Neuronal stem cell (in vitro differentiated cells): ENCODE measurements around the gene OXTR.

Source experiments
- DNase-seq: peaks from one replicate; pipeline ENCODE4 v3.0.0-alpha.2; 2013; ENCODE audit warnings: low spot score
- H2AFZ ChIP-seq: one replicate; pipeline ENCODE4 v1.6.1; 2013; ENCODE audit warnings: mild to moderate bottlenecking, low read length, inconsistent platforms
- H2AK5ac ChIP-seq: 2 replicates; pipeline ENCODE4 v1.6.1; 2013; ENCODE audit warnings: low read depth, mild to moderate bottlenecking, inconsistent platforms, low read length, moderate library complexity, mixed read lengths
- H2BK120ac ChIP-seq: 2 replicates; pipeline ENCODE4 v1.6.1; 2013; ENCODE audit warnings: low read depth, mild to moderate bottlenecking, inconsistent platforms, low read length, moderate library complexity, mixed read lengths
- H2BK12ac ChIP-seq: one replicate; pipeline ENCODE4 v1.6.1; 2013; ENCODE audit warnings: low read length, inconsistent platforms
- H2BK15ac ChIP-seq: 2 replicates; pipeline ENCODE4 v1.6.1; 2013; ENCODE audit warnings: mild to moderate bottlenecking, low read length, inconsistent platforms, mixed read lengths
- H2BK5ac ChIP-seq: one replicate; pipeline ENCODE4 v1.6.1; 2013; ENCODE audit warnings: inconsistent platforms, mild to moderate bottlenecking, low read length, moderate library complexity
- H3K14ac ChIP-seq: one replicate; pipeline ENCODE4 v1.6.1; 2013; ENCODE audit warnings: low read length, inconsistent platforms
- H3K18ac ChIP-seq: 2 replicates; pipeline ENCODE4 v1.6.1; 2013; ENCODE audit warnings: low read length, inconsistent platforms
- H3K23ac ChIP-seq: 2 replicates; pipeline ENCODE4 v1.6.1; 2013; ENCODE audit warnings: low read depth, mild to moderate bottlenecking, mixed read lengths, low read length, inconsistent platforms; ENCODE audit not compliant: poor library complexity
- H3K27ac ChIP-seq: replicated peaks from 3 replicates; pipeline ENCODE4 v1.5.1; 2013; ENCODE audit warnings: low read length, inconsistent platforms
- H3K27me3 ChIP-seq, 3 experiments: 2 replicates each; pipeline ENCODE4 v1.6.1; 2013; ENCODE audit warnings: low read length in 3 of 3, mild to moderate bottlenecking in 2 of 3, inconsistent platforms in 1 of 3, low read depth in 1 of 3, mixed read lengths in 1 of 3, moderate library complexity in 1 of 3; ENCODE audit not compliant: control insufficient read depth in 3 of 3, insufficient read depth in 3 of 3
- H3K36me3 ChIP-seq, 2 donors: replicated peaks in 1 of 2; 2 replicates each; pipeline ENCODE4 v1.6.1; 2013; ENCODE audit warnings: low read length in 2 of 2; ENCODE audit not compliant: control insufficient read depth in 2 of 2, insufficient read depth in 2 of 2
- H3K4ac ChIP-seq: 2 replicates; pipeline ENCODE4 v1.6.1; 2013; ENCODE audit warnings: inconsistent platforms, mild to moderate bottlenecking, low read length, moderate library complexity
- H3K4me1 ChIP-seq, 2 donors: 1 replicate in 1 of 2; 2 replicates in 1 of 2; pipeline ENCODE4 v1.6.1; 2013; ENCODE audit warnings: low read length in 2 of 2, low read depth in 1 of 2; ENCODE audit not compliant: control insufficient read depth in 2 of 2, insufficient read depth in 1 of 2
- H3K4me2 ChIP-seq: one replicate; pipeline ENCODE4 v1.6.1; 2013; ENCODE audit warnings: mild to moderate bottlenecking, low read length, inconsistent platforms; ENCODE audit not compliant: insufficient read depth, poor library complexity, severe bottlenecking
- H3K4me3 ChIP-seq, 2 donors: 2 replicates each; pipeline ENCODE4 v1.5.1; 2013; ENCODE audit warnings: low read length in 2 of 2, mild to moderate bottlenecking in 2 of 2, inconsistent platforms in 1 of 2, moderate library complexity in 1 of 2
- H3K79me1 ChIP-seq: one replicate; pipeline ENCODE4 v1.6.1; 2013; ENCODE audit warnings: low read depth, mild to moderate bottlenecking, inconsistent platforms, low read length, moderate library complexity
- H3K9ac ChIP-seq: one replicate; pipeline ENCODE4 v1.6.1; 2013; ENCODE audit warnings: mild to moderate bottlenecking, low read depth, low read length, inconsistent platforms; ENCODE audit not compliant: poor library complexity
- H3K9me3 ChIP-seq, 2 donors: replicated peaks in 1 of 2; 2 replicates each; pipeline versions ENCODE3 to v1.6.1; 2013; ENCODE audit warnings: low read length in 2 of 2, mild to moderate bottlenecking in 2 of 2, inconsistent platforms in 1 of 2, low read depth in 1 of 2, mixed read lengths in 1 of 2, moderate library complexity in 1 of 2; ENCODE audit not compliant: control insufficient read depth in 2 of 2, insufficient read depth in 1 of 2
- H4K8ac ChIP-seq: one replicate; pipeline ENCODE4 v1.6.1; 2013; ENCODE audit warnings: low read depth, mild to moderate bottlenecking, inconsistent platforms, low read length, moderate library complexity
- H4K91ac ChIP-seq: one replicate; pipeline ENCODE4 v1.6.1; 2013; ENCODE audit warnings: low read length, low read depth, mild to moderate bottlenecking, inconsistent platforms; ENCODE audit not compliant: poor library complexity
- WGBS, 2 donors: extraction: QIAGEN DNeasy Blood & Tissue Kit; methylation state at CpG; one replicate each; pipeline ENCODE4 v1.1.7; 2013; ENCODE audit warnings: missing lambda C conversion rate in 2 of 2, mixed read lengths in 1 of 2; ENCODE audit not compliant: insufficient read length in 2 of 2, insufficient replicate concordance in 1 of 2; ENCODE audit errors: extremely low coverage in 2 of 2; 5-methylcytosine and 5-hydroxymethylcytosine counted together

The OXTR gene

GRCh38 chr3:8776406-8776805 is 7.0 kb upstream of the OXTR start:
- no peak overlapping the region for H2AFZ ChIP-seq
- H3K36me3 ChIP-seq: no peaks in the 10 kb centered on the region
- H4K8ac ChIP-seq: no peak overlapping the region
- no peak overlapping the region for H2BK15ac ChIP-seq
- no peak overlapping the region for H2BK120ac ChIP-seq
- H3K4me3 ChIP-seq: no peak overlapping the region
- H3K4me1 ChIP-seq: peaks cover 0 to 3% of the 10 kb centered on the region in 2 donors
- H3K23ac ChIP-seq: no peak overlapping the region
- no peak overlapping the region for H2BK5ac ChIP-seq
- no peak overlapping the region for H4K91ac ChIP-seq
- no peak overlapping the region for H2AK5ac ChIP-seq
- no peak overlapping the region for H3K4me2 ChIP-seq
- H2BK12ac ChIP-seq: no peak overlapping the region
- no peak overlapping the region for H3K27ac ChIP-seq
- no CpG with 5 or more reads among the region's 4 CpGs for WGBS, 2 donors
- no peaks in the 10 kb centered on the region for H3K27me3 ChIP-seq
- peaks cover 0 to 13% of the 10 kb centered on the region in 2 donors for H3K9me3 ChIP-seq
- no peak overlapping the region for H3K14ac ChIP-seq
- no peak overlapping the region for H3K9ac ChIP-seq
- H3K79me1 ChIP-seq: no peaks in the 10 kb centered on the region
- DNase-seq: no peak
- no peak overlapping the region for H3K18ac ChIP-seq
- no peak overlapping the region for H3K4ac ChIP-seq

GRCh38 chr3:8775602-8776001 is 6.2 kb upstream of the OXTR start:
- H3K36me3 ChIP-seq: no peaks in the 10 kb centered on the region
- no peak overlapping the region for H2BK120ac ChIP-seq
- DNase-seq: no peak
- H3K4ac ChIP-seq: no peak overlapping the region
- H3K27me3 ChIP-seq: no peaks in the 10 kb centered on the region
- H3K4me2 ChIP-seq: no peak overlapping the region
- no peak overlapping the region for H4K8ac ChIP-seq
- H3K4me1 ChIP-seq: peaks cover 2 to 3% of the 10 kb centered on the region in 2 donors
- H2BK15ac ChIP-seq: no peak overlapping the region
- WGBS, 2 donors: no CpG with 5 or more reads among the region's 6 CpGs
- no peak overlapping the region for H2AFZ ChIP-seq
- no peak overlapping the region for H2BK12ac ChIP-seq
- no peaks in the 10 kb centered on the region for H3K79me1 ChIP-seq
- no peak overlapping the region for H3K4me3 ChIP-seq
- H3K18ac ChIP-seq: no peak overlapping the region
- H3K9ac ChIP-seq: no peak overlapping the region
- H2AK5ac ChIP-seq: no peak overlapping the region
- peaks cover 0 to 13% of the 10 kb centered on the region in 2 donors for H3K9me3 ChIP-seq
- H3K23ac ChIP-seq: no peak overlapping the region
- H3K14ac ChIP-seq: no peak overlapping the region
- no peak overlapping the region for H3K27ac ChIP-seq
- no peak overlapping the region for H2BK5ac ChIP-seq
- no peak overlapping the region for H4K91ac ChIP-seq

GRCh38 chr3:8775181-8775580 is 5.8 kb upstream of the OXTR start:
- H2AK5ac ChIP-seq: no peak overlapping the region
- H4K8ac ChIP-seq: no peak overlapping the region
- DNase-seq: no peak
- H3K9ac ChIP-seq: no peak overlapping the region
- H3K27ac ChIP-seq: no peak overlapping the region
- no peak overlapping the region for H3K18ac ChIP-seq
- no peak overlapping the region for H2BK120ac ChIP-seq
- no peak overlapping the region for H3K4me3 ChIP-seq
- H3K27me3 ChIP-seq: no peaks in the 10 kb centered on the region
- peaks cover 2 to 3% of the 10 kb centered on the region in 2 donors for H3K4me1 ChIP-seq
- H3K79me1 ChIP-seq: no peaks in the 10 kb centered on the region
- peaks cover 0 to 13% of the 10 kb centered on the region in 2 donors for H3K9me3 ChIP-seq
- H4K91ac ChIP-seq: no peak overlapping the region
- H3K4me2 ChIP-seq: no peak overlapping the region
- H2AFZ ChIP-seq: no peak overlapping the region
- no peak overlapping the region for H2BK15ac ChIP-seq
- no CpG with 5 or more reads among the region's 5 CpGs for WGBS, 2 donors
- no peak overlapping the region for H3K4ac ChIP-seq
- H3K23ac ChIP-seq: no peak overlapping the region
- H3K14ac ChIP-seq: no peak overlapping the region
- no peak overlapping the region for H2BK5ac ChIP-seq
- no peaks in the 10 kb centered on the region for H3K36me3 ChIP-seq
- no peak overlapping the region for H2BK12ac ChIP-seq

GRCh38 chr3:8773941-8774542 is 4.6 kb upstream of the OXTR start:
- Histone ChIP-seq H2BK12ac (no peak overlapping the region), H3K27ac (no peak overlapping the region), H2BK120ac (no peak overlapping the region), H3K4me3 (peak overlapping the region in 1 of 2 donors; percentile 7), H3K4ac (no peak overlapping the region), H3K9ac (no peak overlapping the region), H3K36me3 (no peaks in the 10 kb centered on the region), H3K27me3 (peaks cover 0 to 2% (median 2%) of the 10 kb centered on the region in 3 experiments), H2BK5ac (no peak overlapping the region), H3K4me2 (no peak overlapping the region), H3K9me3 (peaks cover 0 to 17% of the 10 kb centered on the region in 2 donors), H2BK15ac (no peak overlapping the region), H4K8ac (no peak overlapping the region), H3K4me1 (peaks cover 2 to 4% of the 10 kb centered on the region in 2 donors), H3K14ac (no peak overlapping the region), H3K18ac (no peak overlapping the region), H4K91ac (no peak overlapping the region), H2AK5ac (no peak overlapping the region), H3K79me1 (no peaks in the 10 kb centered on the region), H3K23ac (no peak overlapping the region), H2AFZ (no peak overlapping the region)
- no CpG with 5 or more reads among the region's 5 CpGs for WGBS, 2 donors
- no peak for DNase-seq
